Skeletal muscle satellite cell (primary cell): ENCODE measurements around the gene PNPLA2.
A peak's percentile ranks its signal among the peaks of the same experiment; 100 is the strongest.

Source experiments
- H3K27me3 ChIP-seq: 2 replicates; pipeline ENCODE4 v1.7.0; 2013; ENCODE audit warnings: low read length; ENCODE audit not compliant: control insufficient read depth, insufficient read depth
- H3K36me3 ChIP-seq: 2 replicates; pipeline ENCODE4 v1.7.0; 2013; ENCODE audit warnings: mild to moderate bottlenecking, control low read depth, low read length; ENCODE audit not compliant: insufficient read depth
- H3K4me1 ChIP-seq: 2 replicates; pipeline ENCODE4 v1.7.0; 2013; ENCODE audit warnings: low read length; ENCODE audit not compliant: control insufficient read depth, insufficient read depth
- H3K4me2 ChIP-seq: 2 replicates; pipeline ENCODE4 v1.7.0; 2013; ENCODE audit warnings: mild to moderate bottlenecking, low read length
- H3K4me3 ChIP-seq: 2 replicates; pipeline ENCODE4 v1.7.0; 2013; ENCODE audit warnings: low read length
- H3K9ac ChIP-seq: 2 replicates; pipeline ENCODE4 v1.7.0; 2013; ENCODE audit warnings: mild to moderate bottlenecking, low read depth, low read length, moderate library complexity
- H3K9me3 ChIP-seq: replicated peaks from 2 replicates; pipeline ENCODE4 v1.7.0; 2013; ENCODE audit warnings: mild to moderate bottlenecking, control low read depth, low read length

PNPLA2 gene

GRCh38 chr11:825366-826226 lies 6.9 kb downstream of the PNPLA2 start:
- Histone ChIP-seq H3K4me2 (no peak overlapping the region), H3K9ac (no peak overlapping the region), H3K4me3 (no peak overlapping the region), H3K36me3 (peaks cover 33% of the 10 kb centered on the region), H3K27me3 (peaks cover 2% of the 10 kb centered on the region), H3K9me3 (no peaks in the 10 kb centered on the region), H3K4me1 (peaks cover 59% of the 10 kb centered on the region)

GRCh38 chr11:826227-826621 lies 7.5 kb downstream of the PNPLA2 start:
- Histone ChIP-seq H3K4me2 (no peak overlapping the region), H3K9me3 (no peaks in the 10 kb centered on the region), H3K4me3 (no peak overlapping the region), H3K4me1 (peaks cover 59% of the 10 kb centered on the region), H3K9ac (no peak overlapping the region), H3K36me3 (peaks cover 33% of the 10 kb centered on the region), H3K27me3 (peaks cover 2% of the 10 kb centered on the region)

GRCh38 chr11:826836-827145 lies 8.1 kb downstream of the PNPLA2 start:
- H3K9ac ChIP-seq: no peak overlapping the region
- peaks cover 59% of the 10 kb centered on the region for H3K4me1 ChIP-seq
- H3K36me3 ChIP-seq: peaks cover 28% of the 10 kb centered on the region

GRCh38 chr11:827146-827896 lies 8.6 kb downstream of the PNPLA2 start:
- no peak overlapping the region for H3K9ac ChIP-seq
- H3K27me3 ChIP-seq: peaks cover 2% of the 10 kb centered on the region
- peak overlapping the region; percentile 58 for H3K4me2 ChIP-seq
- peaks cover 23% of the 10 kb centered on the region for H3K36me3 ChIP-seq
- peaks cover 59% of the 10 kb centered on the region for H3K4me1 ChIP-seq
- H3K4me3 ChIP-seq: peak overlapping the region; percentile 30
- H3K9me3 ChIP-seq: no peaks in the 10 kb centered on the region

More at GRCh38 chr11:826836-827145, 8.1 kb downstream of the PNPLA2 start:
- H3K4me3 ChIP-seq: no peak overlapping the region
- H3K4me2 ChIP-seq: peak overlapping the region; percentile 58
- H3K27me3 ChIP-seq: peaks cover 2% of the 10 kb centered on the region
- H3K9me3 ChIP-seq: no peaks in the 10 kb centered on the region

GRCh38 chr11:827897-828192 lies 9.1 kb downstream of the PNPLA2 start, which contains the start of gene CRACR2B:
CRACR2B (plus strand) TSS chr11:827919; CDS start chr11:828608, 689 bp downstream.
- no peak within 1 kb of the TSS for H3K9ac ChIP-seq
- peaks cover 59% of the 10 kb centered on the region for H3K4me1 ChIP-seq
- H3K4me2 ChIP-seq: peak within 1 kb of the TSS; percentile 58
- peaks cover 21% of the 10 kb centered on the region for H3K36me3 ChIP-seq
- H3K9me3 ChIP-seq: no peaks in the 10 kb centered on the region
- H3K27me3 ChIP-seq: peaks cover 2% of the 10 kb centered on the region
- peak within 1 kb of the TSS; percentile 30 for H3K4me3 ChIP-seq

- peaks cover 2% of the 10 kb centered on the region for H3K27me3 ChIP-seq
- no peaks in the 10 kb centered on the region for H3K9me3 ChIP-seq
- H3K4me1 ChIP-seq: peaks cover 59% of the 10 kb centered on the region
- H3K4me2 ChIP-seq: peak overlapping the region; percentile 73
- no peak overlapping the region for H3K9ac ChIP-seq
- H3K4me3 ChIP-seq: no peak overlapping the region
- H3K36me3 ChIP-seq: peaks cover 21% of the 10 kb centered on the region
Observed at GRCh38 chr11:828506-829175, 9.9 kb downstream of the PNPLA2 start.

GRCh38 chr11:829176-829846 lies 10.6 kb downstream of the PNPLA2 start:
- Histone ChIP-seq H3K4me1 (peaks cover 61% of the 10 kb centered on the region), H3K27me3 (peaks cover 2% of the 10 kb centered on the region), H3K4me3 (peak overlapping the region; percentile 41), H3K9ac (no peak overlapping the region), H3K9me3 (no peaks in the 10 kb centered on the region), H3K4me2 (peak overlapping the region; percentile 73), H3K36me3 (peaks cover 14% of the 10 kb centered on the region)

GRCh38 chr11:829847-830294 lies 11.2 kb downstream of the PNPLA2 start:
- H3K4me3 ChIP-seq: peak overlapping the region; percentile 41
- H3K4me2 ChIP-seq: peak overlapping the region; percentile 73
- peaks cover 61% of the 10 kb centered on the region for H3K4me1 ChIP-seq
- no peaks in the 10 kb centered on the region for H3K9me3 ChIP-seq
- peaks cover 2% of the 10 kb centered on the region for H3K27me3 ChIP-seq
- peaks cover 9% of the 10 kb centered on the region for H3K36me3 ChIP-seq
- no peak overlapping the region for H3K9ac ChIP-seq

- H3K36me3 ChIP-seq: peaks cover 4% of the 10 kb centered on the region
- peaks cover 2% of the 10 kb centered on the region for H3K27me3 ChIP-seq
- no peak overlapping the region for H3K9ac ChIP-seq
- no peak overlapping the region for H3K4me3 ChIP-seq
- H3K4me2 ChIP-seq: peak overlapping the region; percentile 98
- peaks cover 67% of the 10 kb centered on the region for H3K4me1 ChIP-seq
- no peaks in the 10 kb centered on the region for H3K9me3 ChIP-seq
Observed at GRCh38 chr11:830295-831117, 11.8 kb downstream of the PNPLA2 start.

GRCh38 chr11:831118-831864 lies 12.6 kb downstream of the PNPLA2 start:
- Histone ChIP-seq H3K9ac (peak overlapping the region; percentile 73), H3K36me3 (peaks cover 5% of the 10 kb centered on the region), H3K27me3 (peaks cover 2% of the 10 kb centered on the region), H3K9me3 (no peaks in the 10 kb centered on the region), H3K4me2 (peak overlapping the region; percentile 98), H3K4me3 (peak overlapping the region; percentile 77), H3K4me1 (peaks cover 69% of the 10 kb centered on the region)
